ENCODE results near the gene HSPA12A. TPM values are rescaled to one million over a fixed set of nuclear protein-coding genes. Genes with fewer than 3 reads are reported as not detected.

HSPA12A gene
- total and polyA plus RNA-seq, 2 donors (not counting 1 experiment from before 2014, with no cell fraction given), result 14.4 to 15.7 TPM

DNA sequence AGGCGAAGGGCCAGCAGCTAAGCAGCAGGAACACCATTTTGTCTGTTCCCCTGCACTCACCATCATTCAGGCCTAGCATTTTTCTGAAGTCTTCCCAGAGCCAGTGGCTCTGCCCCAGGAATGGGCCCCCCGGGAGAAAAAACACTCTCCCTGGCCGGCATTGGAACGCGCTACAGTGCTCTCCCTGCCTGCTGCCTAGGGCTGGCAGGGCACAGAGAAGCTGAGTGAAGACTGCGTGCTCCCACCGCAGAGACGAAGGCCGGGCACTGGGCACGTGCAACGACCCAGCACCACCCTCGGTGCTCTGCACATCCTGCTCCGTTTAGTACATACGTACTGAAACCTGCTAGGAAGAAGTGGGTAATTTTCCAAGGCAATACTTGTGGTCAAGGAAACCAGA is 34.4 kb downstream of the HSPA12A start:
- Histone ChIP-seq H3K9me3 (ENCODE audit: control insufficient read depth, insufficient read depth, low read depth, low read length) (no peaks in the 10 kb centered on the region), H3K36me3 (ENCODE audit: control insufficient read depth, insufficient read depth, low read length) (peaks cover 3% of the 10 kb centered on the region), H3K27me3 (ENCODE audit: control insufficient read depth, insufficient read depth, low read length) (no peaks in the 10 kb centered on the region), H3K4me2 (ENCODE audit: extremely low read depth, insufficient read depth, low read length) (peak overlapping the region; percentile 44), H2AFZ (ENCODE audit: low read length) (no peak overlapping the region), H3K4me3 (replicated peaks in 1 of 4; ENCODE audit: control extremely low read depth in 1 of 4, insufficient read depth in 1 of 4, low read depth in 3 of 4, low read length in 4 of 4) (no peak overlapping the region), H4K20me1 (ENCODE audit: control insufficient read depth, extremely low read depth, insufficient read depth, low read length) (no peaks in the 10 kb centered on the region), H3K9ac (ENCODE audit: insufficient read depth, low read length) (no peak overlapping the region), H3K27ac (ENCODE audit: insufficient read depth, low read length) (peak overlapping the region; percentile 57), H3K79me2 (ENCODE audit: control insufficient read depth, insufficient read depth, low read length) (no peaks in the 10 kb centered on the region), H3K4me1 (ENCODE audit: control insufficient read depth, extremely low read depth, insufficient read depth, low read length) (peaks cover 8% of the 10 kb centered on the region)
- TF ChIP-seq EZH2 (IDR thresholded peaks at IDR 0.05; ENCODE audit: low read length, missing control alignments) (no peak), CTCF (conservative IDR thresholded peaks at IDR 0.05 in 1 of 2, IDR thresholded peaks at IDR 0.05 in 1 of 2; ENCODE audit: low read depth in 1 of 2, low read length in 2 of 2) (no peak)
- peak in 1 of 2 donors; percentile 19 for DNase-seq (ENCODE audit: low read depth in 2 of 2)

- H3K4me3 ChIP-seq (replicated peaks in 1 of 4; ENCODE audit: control extremely low read depth in 1 of 4, insufficient read depth in 1 of 4, low read depth in 3 of 4, low read length in 4 of 4), result no peak overlapping the region
- no peak overlapping the region for H2AFZ ChIP-seq (ENCODE audit: low read length)
- H3K9ac ChIP-seq (ENCODE audit: insufficient read depth, low read length), result no peak overlapping the region
- H3K4me2 ChIP-seq (ENCODE audit: extremely low read depth, insufficient read depth, low read length), result no peak overlapping the region
- no peak overlapping the region for H3K27ac ChIP-seq (ENCODE audit: insufficient read depth, low read length)
- H4K20me1 ChIP-seq (ENCODE audit: control insufficient read depth, extremely low read depth, insufficient read depth, low read length), result no peaks in the 10 kb centered on the region
- H3K27me3 ChIP-seq (ENCODE audit: control insufficient read depth, insufficient read depth, low read length), result no peaks in the 10 kb centered on the region
- no peaks in the 10 kb centered on the region for H3K9me3 ChIP-seq (ENCODE audit: control insufficient read depth, insufficient read depth, low read depth, low read length)
- no peaks in the 10 kb centered on the region for H3K79me2 ChIP-seq (ENCODE audit: control insufficient read depth, insufficient read depth, low read length)
- TF ChIP-seq EZH2 (IDR thresholded peaks at IDR 0.05; ENCODE audit: low read length, missing control alignments) (no peak), CTCF (conservative IDR thresholded peaks at IDR 0.05 in 1 of 2, IDR thresholded peaks at IDR 0.05 in 1 of 2; ENCODE audit: low read depth in 1 of 2, low read length in 2 of 2) (no peak)
- peaks cover 6% of the 10 kb centered on the region for H3K36me3 ChIP-seq (ENCODE audit: control insufficient read depth, insufficient read depth, low read length)
- H3K4me1 ChIP-seq (ENCODE audit: control insufficient read depth, extremely low read depth, insufficient read depth, low read length), result peaks cover 8% of the 10 kb centered on the region
- no peak for DNase-seq (ENCODE audit: low read depth in 2 of 2)
Observed at GRCh38 chr10:116706281-116706680, 36.1 kb downstream of the HSPA12A start.

GRCh38 chr10:116705498-116705897 is 36.9 kb downstream of the HSPA12A start:
- Histone ChIP-seq H3K4me2 (ENCODE audit: extremely low read depth, insufficient read depth, low read length) (no peak overlapping the region), H3K4me3 (replicated peaks in 1 of 4; ENCODE audit: control extremely low read depth in 1 of 4, insufficient read depth in 1 of 4, low read depth in 3 of 4, low read length in 4 of 4) (no peak overlapping the region), H4K20me1 (ENCODE audit: control insufficient read depth, extremely low read depth, insufficient read depth, low read length) (no peaks in the 10 kb centered on the region), H3K27ac (ENCODE audit: insufficient read depth, low read length) (no peak overlapping the region), H3K79me2 (ENCODE audit: control insufficient read depth, insufficient read depth, low read length) (no peaks in the 10 kb centered on the region), H3K27me3 (ENCODE audit: control insufficient read depth, insufficient read depth, low read length) (no peaks in the 10 kb centered on the region), H3K4me1 (ENCODE audit: control insufficient read depth, extremely low read depth, insufficient read depth, low read length) (peaks cover 8% of the 10 kb centered on the region), H2AFZ (ENCODE audit: low read length) (no peak overlapping the region), H3K36me3 (ENCODE audit: control insufficient read depth, insufficient read depth, low read length) (peaks cover 6% of the 10 kb centered on the region), H3K9me3 (ENCODE audit: control insufficient read depth, insufficient read depth, low read depth, low read length) (no peaks in the 10 kb centered on the region), H3K9ac (ENCODE audit: insufficient read depth, low read length) (no peak overlapping the region)
- no peak for TF ChIP-seq CTCF (conservative IDR thresholded peaks at IDR 0.05 in 1 of 2, IDR thresholded peaks at IDR 0.05 in 1 of 2; ENCODE audit: low read depth in 1 of 2, low read length in 2 of 2)
- TF ChIP-seq EZH2 (IDR thresholded peaks at IDR 0.05; ENCODE audit: low read length, missing control alignments), result no peak
- DNase-seq (ENCODE audit: low read depth in 2 of 2), result no peak

Data from fibroblast of lung (primary cell).